Gastrocnemius medialis (tissue), 4 donors: ENCODE data around the gene ADORA2A. TPM values are rescaled to one million over a fixed set of nuclear protein-coding genes. Genes with fewer than 3 reads are reported as not detected.

Experiments used
- ATAC-seq, 2 donors: fragments of 150-250 bp; one replicate each; pipeline ENCODE4 v1.9.1; 2016
- DNase-seq, 2 donors: peaks; one replicate each; pipeline ENCODE4 v3.0.0-alpha.2; 2019
- H3K27ac ChIP-seq, 4 donors: fragments of 200-600 bp; sonication (generic); 1 replicate in 1 of 4; 2 replicates in 3 of 4; pipeline ENCODE4 v1.5.1; 2016 to 2018; ENCODE audit warnings: mild to moderate bottlenecking in 2 of 4, moderate library complexity in 1 of 4
- H3K27me3 ChIP-seq, 3 donors: fragments of 200-600 bp; sonication (generic) in 2 of 3; 1 replicate in 1 of 3; 2 replicates in 2 of 3; pipeline versions ENCODE4 v1.5.1 to v1.6.0; 2016 to 2019; ENCODE audit warnings: mild to moderate bottlenecking in 1 of 3, moderate library complexity in 1 of 3
- H3K36me3 ChIP-seq, 2 donors: fragments of 200-600 bp; sonication (generic) in 1 of 2; one replicate each; pipeline ENCODE4 v1.5.1; 2017 to 2018
- H3K4me1 ChIP-seq, 2 donors: fragments of 200-600 bp; sonication (generic) in 1 of 2; one replicate each; pipeline ENCODE4 v1.5.1; 2016 to 2017; ENCODE audit warnings: mild to moderate bottlenecking in 2 of 2
- H3K4me3 ChIP-seq, 4 donors: fragments of 200-600 bp; sonication (generic) in 3 of 4; 1 replicate in 1 of 4; 2 replicates in 3 of 4; pipeline ENCODE4 v1.5.1; 2016 to 2019; ENCODE audit warnings: mild to moderate bottlenecking in 2 of 4
- H3K9me3 ChIP-seq, 3 donors: fragments of 200-600 bp; sonication (generic) in 2 of 3; 1 replicate in 1 of 3; 2 replicates in 2 of 3; pipeline ENCODE4 v1.5.1; 2016 to 2019
- POLR2A ChIP-seq, 2 donors: fragments of 450-650 bp; IDR thresholded peaks; one replicate each; pipeline ENCODE4 v1.6.1; 2017; ENCODE audit warnings: antibody characterized with exemption in 2 of 2, mild to moderate bottlenecking in 2 of 2, moderate library complexity in 2 of 2
- in situ Hi-C, 4 donors: fragments of 200-750 bp; cut with MboI; loops; one replicate each; pipeline versions ENCODE4 v1.15.0 to v1.8.0; 2017; ENCODE audit warnings: low sequenced_read_pairs in 4 of 4
- intact Hi-C: fragments of 100-400 bp; cut with DNase I; formaldehyde crosslinking; loops from one replicate; pipeline ENCODE4 v1.15.1; 2023; ENCODE audit warnings: low total_unique reads
- total RNA-seq, 4 donors: library from RNA; depleted of rRNA; stranded (reverse); fragments of >200 nt; gene quantifications; one replicate each; pipeline versions ENCODE4 v1.1.0 to v1.2.3, GENCODE V29; 2016
- TF ChIP-seq, protein P1 (sequence below), 5 experiments: fragments of 450-650 bp in 3 of 5; fragments of 200-600 bp in 2 of 5; sonication (generic) in 2 of 5; IDR thresholded peaks in 4 of 5; conservative IDR thresholded peaks in 1 of 5; 1 replicate in 4 of 5; 2 replicates in 1 of 5; pipeline ENCODE4 v1.5.1; 2016 to 2019; ENCODE audit warnings: antibody characterized with exemption in 5 of 5, mild to moderate bottlenecking in 3 of 5, moderate library complexity in 3 of 5

The ADORA2A gene
- total RNA-seq, 4 donors from 2014 or later: 0.39 to 3.6 (median 1.2) TPM

DNA sequence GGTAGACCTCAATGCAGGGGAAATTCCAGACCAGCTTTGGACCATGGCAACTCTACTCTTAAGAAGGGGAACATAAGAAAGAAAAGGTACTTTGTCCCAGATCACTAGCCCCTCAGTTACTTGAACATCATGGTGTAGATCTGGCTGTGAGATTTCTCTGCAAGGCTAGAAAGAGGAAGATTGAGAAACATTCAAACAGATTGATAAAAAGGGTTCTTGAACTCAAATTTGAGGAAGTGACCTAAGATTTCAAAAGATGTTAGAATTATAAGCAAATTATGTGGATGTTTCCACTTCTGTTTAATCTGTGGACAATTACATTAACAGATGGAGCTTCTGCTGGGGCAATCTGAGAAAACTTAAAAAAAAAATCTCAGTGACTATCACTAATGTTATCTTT lies 45.9 kb downstream of the ADORA2A start:
- DNase-seq: no peak
- Histone ChIP-seq H3K36me3 (no peaks in the 10 kb centered on the region), H3K4me1 (no peaks in the 10 kb centered on the region), H3K4me3 (no peak overlapping the region), H3K27ac (peak overlapping the region in 1 of 4 donors; percentile 0), H3K27me3 (no peaks in the 10 kb centered on the region), H3K9me3 (no peaks in the 10 kb centered on the region)
- TF ChIP-seq POLR2A (IDR thresholded peaks at IDR 0.05): no peak
- TF ChIP-seq, protein P1, sequence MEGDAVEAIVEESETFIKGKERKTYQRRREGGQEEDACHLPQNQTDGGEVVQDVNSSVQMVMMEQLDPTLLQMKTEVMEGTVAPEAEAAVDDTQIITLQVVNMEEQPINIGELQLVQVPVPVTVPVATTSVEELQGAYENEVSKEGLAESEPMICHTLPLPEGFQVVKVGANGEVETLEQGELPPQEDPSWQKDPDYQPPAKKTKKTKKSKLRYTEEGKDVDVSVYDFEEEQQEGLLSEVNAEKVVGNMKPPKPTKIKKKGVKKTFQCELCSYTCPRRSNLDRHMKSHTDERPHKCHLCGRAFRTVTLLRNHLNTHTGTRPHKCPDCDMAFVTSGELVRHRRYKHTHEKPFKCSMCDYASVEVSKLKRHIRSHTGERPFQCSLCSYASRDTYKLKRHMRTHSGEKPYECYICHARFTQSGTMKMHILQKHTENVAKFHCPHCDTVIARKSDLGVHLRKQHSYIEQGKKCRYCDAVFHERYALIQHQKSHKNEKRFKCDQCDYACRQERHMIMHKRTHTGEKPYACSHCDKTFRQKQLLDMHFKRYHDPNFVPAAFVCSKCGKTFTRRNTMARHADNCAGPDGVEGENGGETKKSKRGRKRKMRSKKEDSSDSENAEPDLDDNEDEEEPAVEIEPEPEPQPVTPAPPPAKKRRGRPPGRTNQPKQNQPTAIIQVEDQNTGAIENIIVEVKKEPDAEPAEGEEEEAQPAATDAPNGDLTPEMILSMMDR (IDR thresholded peaks at IDR 0.05 in 4 of 5, conservative IDR thresholded peaks at IDR 0.05 in 1 of 5): no peak
- no peak for ATAC-seq
- intact Hi-C loops (no loop called here), in situ Hi-C loops (no loop called here)

DNA sequence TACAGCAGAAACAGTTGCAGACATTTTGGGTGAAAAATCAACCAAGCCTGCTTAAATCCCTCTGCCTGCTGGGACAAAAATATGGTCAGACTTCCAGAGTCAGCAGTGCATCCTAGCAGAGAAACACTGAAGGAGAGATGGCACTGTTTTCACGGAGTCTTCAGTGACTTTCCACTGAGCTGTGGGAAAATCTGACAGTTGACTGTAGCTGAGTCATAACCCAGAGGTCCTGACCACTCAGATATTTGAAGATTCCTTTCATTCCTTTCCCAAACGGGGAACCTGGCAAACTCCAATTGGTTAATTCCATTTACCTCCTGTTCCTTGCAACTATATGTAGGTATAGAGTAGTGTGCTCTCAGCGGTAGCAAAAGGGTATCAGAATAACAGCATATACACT lies 46.8 kb downstream of the ADORA2A start:
- Histone ChIP-seq H3K36me3 (no peaks in the 10 kb centered on the region), H3K27ac (peak overlapping the region in 2 of 4 donors; percentile 0 to 34), H3K4me1 (no peaks in the 10 kb centered on the region), H3K27me3 (no peaks in the 10 kb centered on the region), H3K9me3 (no peaks in the 10 kb centered on the region), H3K4me3 (no peak overlapping the region)
- in situ Hi-C loops: no loop called here
- ATAC-seq (peak in 1 of 2 donors; percentile 53), DNase-seq (no peak)
- TF ChIP-seq, protein P1 (IDR thresholded peaks at IDR 0.05 in 4 of 5, conservative IDR thresholded peaks at IDR 0.05 in 1 of 5): no peak
- no peak for TF ChIP-seq POLR2A (IDR thresholded peaks at IDR 0.05)
- intact Hi-C loops: no loop called here

DNA sequence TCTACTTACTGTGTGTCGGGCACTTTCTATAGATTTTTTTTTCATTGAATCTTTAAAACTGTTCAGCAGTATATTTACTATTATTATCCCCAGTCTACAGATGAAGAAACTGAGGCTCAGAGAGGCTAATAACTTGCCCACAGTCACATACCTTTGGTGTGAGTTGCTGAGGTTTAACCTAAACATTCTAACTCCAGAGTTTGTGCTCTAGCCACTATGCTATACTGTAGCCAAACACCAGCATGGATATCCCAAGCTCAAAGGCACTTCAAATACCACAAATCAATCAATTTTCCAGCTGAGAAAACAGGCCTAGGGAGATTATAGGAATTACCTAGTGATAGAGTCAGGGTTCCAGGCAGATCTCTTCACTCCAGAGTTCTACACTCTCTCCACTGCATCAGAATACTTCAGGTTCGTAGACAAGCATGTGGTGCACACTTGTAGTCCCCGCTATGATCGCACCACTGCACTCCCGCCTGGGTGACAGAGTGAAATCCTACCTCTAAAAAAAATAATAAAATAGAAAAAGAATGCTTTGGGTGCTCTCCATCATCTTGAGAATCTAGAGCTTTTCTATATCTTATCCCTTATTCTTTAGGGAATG lies 47.4 kb downstream of the ADORA2A start:
- no peaks in the 10 kb centered on the region for H3K4me1 ChIP-seq
- no peak for ATAC-seq
- H3K4me3 ChIP-seq: no peak overlapping the region
- H3K36me3 ChIP-seq: no peaks in the 10 kb centered on the region
- H3K27me3 ChIP-seq: no peaks in the 10 kb centered on the region
- intact Hi-C loops: no loop called here
- H3K9me3 ChIP-seq: no peaks in the 10 kb centered on the region
- in situ Hi-C loops: no loop called here
- DNase-seq: no peak
- H3K27ac ChIP-seq: no peak overlapping the region
- TF ChIP-seq, protein P1 (IDR thresholded peaks at IDR 0.05 in 4 of 5, conservative IDR thresholded peaks at IDR 0.05 in 1 of 5): no peak
- TF ChIP-seq POLR2A (IDR thresholded peaks at IDR 0.05): no peak

DNA sequence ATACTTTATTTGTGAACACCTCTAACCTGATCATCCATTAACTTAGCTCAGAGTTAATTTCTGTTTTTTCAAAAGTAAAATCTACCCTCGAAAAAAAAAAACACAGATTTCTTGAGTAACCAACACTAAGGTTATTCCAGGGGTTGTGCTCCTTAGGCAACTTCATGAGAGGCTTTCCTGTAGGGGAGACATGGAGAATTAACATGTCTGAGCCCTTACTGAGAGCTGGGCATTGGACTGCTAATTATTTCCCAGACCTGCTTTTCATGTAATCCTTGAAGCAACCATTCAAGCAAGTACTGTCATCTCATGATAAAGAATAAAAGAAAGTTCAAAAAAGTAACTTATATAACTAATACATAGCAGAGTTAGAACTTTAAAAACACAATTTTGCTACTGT lies 54.2 kb downstream of the ADORA2A start:
- H3K4me1 ChIP-seq: peaks cover 0 to 6% of the 10 kb centered on the region in 2 donors
- no peaks in the 10 kb centered on the region for H3K27me3 ChIP-seq
- H3K27ac ChIP-seq: no peak overlapping the region
- H3K9me3 ChIP-seq: no peaks in the 10 kb centered on the region
- intact Hi-C loops (no loop called here), in situ Hi-C loops (no loop called here)
- no peak overlapping the region for H3K4me3 ChIP-seq
- no peak for ATAC-seq
- TF ChIP-seq, protein P1 (IDR thresholded peaks at IDR 0.05 in 4 of 5, conservative IDR thresholded peaks at IDR 0.05 in 1 of 5): no peak
- no peak for TF ChIP-seq POLR2A (IDR thresholded peaks at IDR 0.05)
- no peak for DNase-seq
- H3K36me3 ChIP-seq: no peaks in the 10 kb centered on the region

DNA sequence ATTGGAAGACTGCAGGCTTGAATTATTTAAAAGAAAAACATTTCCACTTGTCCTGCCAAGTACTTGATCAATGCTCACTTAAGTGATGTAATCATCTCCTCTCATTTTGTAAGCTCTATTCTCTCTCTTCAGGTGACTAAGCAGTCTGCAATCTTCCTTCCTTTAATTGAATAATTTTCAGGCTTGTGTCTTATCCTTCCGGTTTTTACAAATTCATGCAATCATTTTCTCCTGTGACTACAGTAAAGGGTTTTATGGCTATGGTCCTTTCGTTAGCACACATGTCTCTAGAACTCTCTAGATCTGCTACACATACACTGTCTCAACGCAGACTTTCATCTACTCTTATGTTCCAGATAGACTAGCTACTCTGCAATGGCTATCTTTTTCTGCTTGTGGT lies 55.2 kb downstream of the ADORA2A start:
- Histone ChIP-seq H3K27ac (no peak overlapping the region), H3K4me3 (no peak overlapping the region), H3K9me3 (no peaks in the 10 kb centered on the region), H3K4me1 (peaks cover 0 to 6% of the 10 kb centered on the region in 2 donors), H3K36me3 (no peaks in the 10 kb centered on the region), H3K27me3 (no peaks in the 10 kb centered on the region)
- no peak for TF ChIP-seq POLR2A (IDR thresholded peaks at IDR 0.05)
- TF ChIP-seq, protein P1 (IDR thresholded peaks at IDR 0.05 in 4 of 5, conservative IDR thresholded peaks at IDR 0.05 in 1 of 5): no peak
- in situ Hi-C loops (no loop called here), intact Hi-C loops (no loop called here)
- no peak for DNase-seq
- peak; percentile 54 to 73 for ATAC-seq
